ENCODE measurements around the gene TBC1D25.

- TF ChIP-seq EZH2phosphoT487 (IDR thresholded peaks at IDR 0.05; ENCODE audit: borderline replicate concordance, low read depth, low read length) (no peak), CTCF (conservative IDR thresholded peaks at IDR 0.05; ENCODE audit: low read length) (no peak)
These were observed 29.9 kb upstream of the TBC1D25 start for GRCh38 chrX:48509619-48510018.

Measured in OCI-LY7 (cell line).